Heart left ventricle (tissue), 16 donors: ENCODE results near the gene REEP1. TPM values are rescaled to one million over a fixed set of nuclear protein-coding genes. Genes with fewer than 3 reads are reported as not detected.

Experiments
- ATAC-seq, 4 donors: fragments of 200-7000 bp; cut with Tn5 transposase; one replicate each; pipeline ENCODE4 v1.9.1; 2020 to 2022; ENCODE audit warnings: moderate library complexity in 4 of 4, mild to moderate bottlenecking in 3 of 4, moderate number of reproducible peaks in 1 of 4
- DNase-seq, 5 donors: peaks; one replicate each; pipeline ENCODE4 v3.0.0-alpha.2; 2020
- H3K27ac ChIP-seq, 12 donors: fragments of 200-600 bp; sonication (generic) in 4 of 12; one replicate each; pipeline versions ENCODE4 v1.5.0 to v1.8.0; 2016 to 2022; ENCODE audit warnings: mild to moderate bottlenecking in 2 of 12
- H3K27me3 ChIP-seq, 9 donors: fragments of 200-600 bp; sonication (generic) in 2 of 9; one replicate each; pipeline versions ENCODE4 v1.5.1 to v1.8.0; 2016 to 2022; ENCODE audit warnings: mild to moderate bottlenecking in 3 of 9
- H3K36me3 ChIP-seq, 9 donors: fragments of 200-600 bp; sonication (generic) in 2 of 9; one replicate each; pipeline versions ENCODE4 v1.5.0 to v1.8.0; 2018 to 2022; ENCODE audit warnings: mild to moderate bottlenecking in 2 of 9
- H3K4me1 ChIP-seq, 12 donors: fragments of 200-600 bp; sonication (generic) in 4 of 12; one replicate each; pipeline versions ENCODE4 v1.5.0 to v1.8.0; 2016 to 2022; ENCODE audit warnings: mild to moderate bottlenecking in 3 of 12
- H3K4me3 ChIP-seq, 12 donors: fragments of 200-600 bp; sonication (generic) in 4 of 12; one replicate each; pipeline versions ENCODE4 v1.5.0 to v1.8.0; 2017 to 2022; ENCODE audit warnings: mild to moderate bottlenecking in 9 of 12, moderate library complexity in 4 of 12
- H3K9me3 ChIP-seq, 12 donors: fragments of 200-600 bp; sonication (generic) in 4 of 12; one replicate each; pipeline versions ENCODE4 v1.5.0 to v1.8.0; 2016 to 2022; ENCODE audit warnings: mild to moderate bottlenecking in 1 of 12
- CTCF ChIP-seq, 12 donors: fragments of 200-600 bp; sonication (generic) in 4 of 12; IDR thresholded peaks; one replicate each; pipeline versions ENCODE4 v1.5.0 to v1.8.0; 2018 to 2022; ENCODE audit warnings: antibody characterized with exemption in 12 of 12, mild to moderate bottlenecking in 5 of 12
- POLR2A ChIP-seq, 2 donors: fragments of 450-650 bp; IDR thresholded peaks; one replicate each; pipeline ENCODE4 v1.6.1; 2017; ENCODE audit warnings: antibody characterized with exemption in 2 of 2, mild to moderate bottlenecking in 2 of 2, moderate library complexity in 2 of 2
- WGBS, 4 donors: extraction: QIAGEN DNeasy Blood & Tissue Kit in 2 of 4; methylation state at CpG; one replicate each; pipeline versions ENCODE4 v1.1.5 to v1.1.7; 2013 to 2018; 5-methylcytosine and 5-hydroxymethylcytosine counted together
- intact Hi-C, 10 donors: fragments of 100-400 bp; cut with DNase I; formaldehyde crosslinking; loops; one replicate each; pipeline versions ENCODE4 v1.11.1 to v1.14.2; 2022
- polyA plus RNA-seq, 2 donors: library from polyadenylated mRNA; stranded (reverse); fragments of 200-250 nt; gene quantifications; one replicate each; pipeline ENCODE4 v1.2.3, GENCODE V29; 2013
- total RNA-seq, 9 donors: library from RNA; depleted of rRNA in 2 of 9; stranded (reverse); fragments of >200 nt in 2 of 9; fragmentation: NEBNext Ultra II Directional in 3 of 9; extraction: Animal tissue kit (Norgen Biotek cat#: 25700) in 3 of 9; gene quantifications; one replicate each; pipeline versions ENCODE4 v1.1.0 to v1.2.4, GENCODE V29; 2016 to 2023
- donor health status: ischemic (EF 13 %, LVEDD 7.1; RV severe dilation, severe dysfunction).
- donor health status: healthy with polysubstance abuse.
- donor health status: DM: no; HTN: yes; CAD: no.
- donor health status: DM: no; HTN: no; CAD: no.
- donor health status: ischemic (EF 25% LVEDD 6.9; RV normal size, moderate dysfunction).
- donor health status: ischemic (EF 25% LVEDD 5.7; RV mildly dilated, moderate dysfunction).
- donor health status: healthy.
- donor health status: DM: yes; HTN: yes; CAD: no.
- donor health status: ischemic (EF 35%, LVEDD 5.7; RV mildly dilated, moderate dysfunction).
- donor health status: nonischemic (EF 11% LVEDD 7.7; RV severe dilation, severe dysfunction).
- donor health status: DM: yes; HTN: yes; CAD: no.
- donor health status: PGD.
- donor health status: ischemic (EF 29% LVEDD 5.4; RV normal size, mild dysfunction).
- donor health status: nonischemic (EF 23%, LVEDD 6.1; RV moderate dilation, normal function).

The REEP1 gene
- total and polyA plus RNA-seq, 11 donors, result 13.6 to 43.4 (median 27.6) TPM

GRCh38 chr2:86235196-86235980 lies 102.0 kb downstream of the REEP1 start:
- Histone ChIP-seq H3K4me1 (peaks cover 0 to 29% (median 9%) of the 10 kb centered on the region in 12 donors), H3K4me3 (no peak overlapping the region), H3K9me3 (no peaks in the 10 kb centered on the region), H3K27ac (peak overlapping the region in 10 of 12 donors; percentile 25 to 73 (median 61)), H3K27me3 (no peaks in the 10 kb centered on the region), H3K36me3 (peaks cover 0 to 5% (median 0%) of the 10 kb centered on the region in 9 donors)
- intact Hi-C loops, result no loop called here
- ATAC-seq, result peak; percentile 89 to 94 (median 90)
- no peak for DNase-seq
- TF ChIP-seq POLR2A (IDR thresholded peaks at IDR 0.05) (no peak), CTCF (IDR thresholded peaks at IDR 0.05) (no peak)
- WGBS, 4 donors, result 57 to 66% (median 58%) methylated on average over 12 of the region's 12 CpGs

- intact Hi-C loops, result no loop called here
- no peak for TF ChIP-seq CTCF (IDR thresholded peaks at IDR 0.05)
- no peak for TF ChIP-seq POLR2A (IDR thresholded peaks at IDR 0.05)
- DNase-seq (no peak), ATAC-seq (no peak)
- Histone ChIP-seq H3K4me3 (no peak overlapping the region), H3K27ac (peak overlapping the region in 9 of 12 donors; percentile 12 to 73 (median 61)), H3K9me3 (no peaks in the 10 kb centered on the region), H3K36me3 (peaks cover 0 to 5% (median 0%) of the 10 kb centered on the region in 9 donors), H3K27me3 (no peaks in the 10 kb centered on the region), H3K4me1 (peaks cover 0 to 29% (median 9%) of the 10 kb centered on the region in 12 donors)
- WGBS, 4 donors, result 57 to 58% (median 58%) methylated on average over 3 of the region's 3 CpGs
Observed at GRCh38 chr2:86234563-86235131, 102.8 kb downstream of the REEP1 start.

- Histone ChIP-seq H3K9me3 (no peaks in the 10 kb centered on the region), H3K4me1 (peaks cover 0 to 24% (median 9%) of the 10 kb centered on the region in 12 donors), H3K4me3 (no peak overlapping the region), H3K27ac (no peak overlapping the region), H3K27me3 (no peaks in the 10 kb centered on the region), H3K36me3 (peaks cover 0 to 5% (median 0%) of the 10 kb centered on the region in 9 donors)
- ATAC-seq (no peak), DNase-seq (no peak)
- intact Hi-C loops, result no loop called here
- TF ChIP-seq CTCF (IDR thresholded peaks at IDR 0.05), result no peak
- TF ChIP-seq POLR2A (IDR thresholded peaks at IDR 0.05), result no peak
- 51 to 78% (median 73%) methylated on average over 4 of the region's 4 CpGs for WGBS, 4 donors
Observed at GRCh38 chr2:86233436-86233835, 104.0 kb downstream of the REEP1 start.

GRCh38 chr2:86232910-86233309 lies 104.5 kb downstream of the REEP1 start:
- intact Hi-C loops, result no loop called here
- Histone ChIP-seq H3K4me3 (no peak overlapping the region), H3K27me3 (no peaks in the 10 kb centered on the region), H3K27ac (no peak overlapping the region), H3K4me1 (peaks cover 0 to 21% (median 9%) of the 10 kb centered on the region in 12 donors), H3K9me3 (no peaks in the 10 kb centered on the region), H3K36me3 (peaks cover 0 to 5% (median 0%) of the 10 kb centered on the region in 9 donors)
- ATAC-seq, result no peak
- WGBS, 4 donors, result 91 to 95% (median 93%) methylated on average over 6 of the region's 6 CpGs
- DNase-seq, result no peak
- TF ChIP-seq CTCF (IDR thresholded peaks at IDR 0.05) (no peak), POLR2A (IDR thresholded peaks at IDR 0.05) (no peak)
